ENCODE results near the gene SEMA5A.

- peak; percentile 52 for TF ChIP-seq CTCF (IDR thresholded peaks at IDR 0.05)
- TF ChIP-seq EZH2 (IDR thresholded peaks at IDR 0.05), result no peak
- no peak for TF ChIP-seq EZH2phosphoT487 (IDR thresholded peaks at IDR 0.05)
Measured at GRCh38 chr5:9513827-9514226, 32.0 kb downstream of the SEMA5A start.
